OCI-LY7 (cell line): ENCODE results near the gene CIDEB. TPM values are rescaled to one million over a fixed set of nuclear protein-coding genes. Genes with fewer than 3 reads are reported as not detected.
A peak's percentile ranks its signal among the peaks of the same experiment; 100 is the strongest.
"Not testable (repeated sequence)": the region's sequence is repeated elsewhere in the genome, so short reads cannot be mapped to it uniquely, and the experiment has no call there.

Experiments
- BruUV-seq: library from RNA; stranded (reverse); fragments of 400-500 nt; replicated peaks from 2 replicates; lab custom pipeline; 2021; lab: Mats Ljungman, UMichigan
- CTCF ChIA-PET: fragments of 300-600 bp; sonication (Branson Sonifier 250); formaldehyde crosslinking; loops from one replicate; lab custom pipeline; 2022; ENCODE audit warnings: antibody characterized with exemption; ENCODE audit not compliant: unreplicated experiment; lab: Charles Lee
- POLR2A ChIA-PET: fragments of 300-600 bp; sonication (Branson Sonifier 250); formaldehyde crosslinking; loops from one replicate; lab custom pipeline; 2022; ENCODE audit warnings: antibody characterized with exemption; lab: Charles Lee
- DNase-seq: peaks from one replicate; pipeline ENCODE4 v3.0.0-alpha.2; 2015; ENCODE audit warnings: low spot score
- H2AFZ ChIP-seq: fragments of 200-600 bp; sonication (generic), shearing (Covaris generic); 2 replicates; pipeline ENCODE4 v1.6.1; 2014; ENCODE audit warnings: mild to moderate bottlenecking, antibody characterized with exemption, low read length, moderate library complexity
- H3K27ac ChIP-seq: fragments of 200-600 bp; sonication (generic); 2 replicates; pipeline ENCODE4 v1.5.1; 2014; ENCODE audit warnings: mixed run types, low read depth, mild to moderate bottlenecking, moderate library complexity, low read length, inconsistent platforms; ENCODE audit not compliant: poor library complexity, severe bottlenecking
- H3K36me3 ChIP-seq: fragments of 200-600 bp; sonication (generic); 2 replicates; pipeline ENCODE4 v1.6.1; 2014; ENCODE audit warnings: mild to moderate bottlenecking, antibody characterized with exemption, low read length, moderate library complexity, mixed read lengths; ENCODE audit not compliant: insufficient read depth
- H3K4me1 ChIP-seq: fragments of 200-600 bp; sonication (generic); 2 replicates; pipeline ENCODE4 v1.5.1; 2014; ENCODE audit warnings: mild to moderate bottlenecking, low read length; ENCODE audit not compliant: insufficient read depth, poor library complexity, severe bottlenecking
- H3K4me2 ChIP-seq: fragments of 200-600 bp; sonication (generic); 2 replicates; pipeline ENCODE4 v1.6.1; 2014; ENCODE audit warnings: mild to moderate bottlenecking, low read length
- H3K4me3 ChIP-seq: fragments of 200-600 bp; sonication (generic); 2 replicates; pipeline ENCODE4 v1.5.1; 2014; ENCODE audit warnings: mild to moderate bottlenecking, low read depth, low read length; ENCODE audit not compliant: poor library complexity, severe bottlenecking
- H3K79me2 ChIP-seq: fragments of 200-600 bp; sonication (generic); 2 replicates; pipeline ENCODE4 v1.6.1; 2016; ENCODE audit warnings: low read depth, mild to moderate bottlenecking, low read length, moderate library complexity, mixed read lengths; ENCODE audit not compliant: insufficient read depth
- H3K9me2 ChIP-seq: fragments of 200-600 bp; sonication (generic); 2 replicates; pipeline ENCODE4 v1.6.1; 2016; ENCODE audit warnings: mild to moderate bottlenecking, low read length, mixed read lengths; ENCODE audit not compliant: insufficient read depth
- H3K9me3 ChIP-seq: fragments of 200-600 bp; sonication (generic); 2 replicates; pipeline ENCODE4 v1.6.1; 2014; ENCODE audit warnings: mild to moderate bottlenecking, mixed run types, low read length, mixed read lengths
- H4K20me1 ChIP-seq: fragments of 200-600 bp; sonication (generic); 2 replicates; pipeline ENCODE4 v1.6.1; 2014; ENCODE audit warnings: mild to moderate bottlenecking, antibody characterized with exemption, low read length, moderate library complexity, mixed read lengths; ENCODE audit not compliant: insufficient read depth
- CTCF ChIP-seq: fragments of 200-600 bp; sonication (generic); conservative IDR thresholded peaks from 2 replicates; pipeline ENCODE4 v1.5.1; 2014; ENCODE audit warnings: mild to moderate bottlenecking, antibody characterized with exemption, low read length, moderate library complexity, mixed read lengths
- EZH2phosphoT487 ChIP-seq: fragments of 200-600 bp; sonication (generic); IDR thresholded peaks from 2 replicates; pipeline ENCODE4 v1.6.1; 2018; ENCODE audit warnings: low read depth, borderline replicate concordance, mild to moderate bottlenecking, mixed run types, antibody characterized with exemption, low read length, moderate library complexity, mixed read lengths
- intact Hi-C: fragments of 100-400 bp; cut with micrococcal nuclease; formaldehyde crosslinking; loops from one replicate; pipeline ENCODE4 v1.10.0; 2022; ENCODE audit not compliant: unreplicated experiment
- total RNA-seq, 2 experiments: library from RNA; depleted of rRNA in 1 of 2; stranded (reverse); fragments of >200 nt in 1 of 2; shearing (Covaris generic) in 1 of 2; gene quantifications; 2 replicates each; pipeline ENCODE4 v1.2.3, GENCODE V29; 2014 to 2022

CIDEB gene
- total RNA-seq, 2 experiments from 2014 or later = 1.6 TPM; not detected in 1

- H3K4me1 ChIP-seq = peaks cover 15% of the 10 kb centered on the region
- H3K79me2 ChIP-seq, BruUV-seq: not testable (repeated sequence)
Measured at GRCh38 chr14:24327914-24328313, 20.1 kb upstream of the CIDEB start.

GRCh38 chr14:24327303-24327702, 19.5 kb upstream of the CIDEB start:
- no peak overlapping the region for H3K27ac ChIP-seq
- H2AFZ ChIP-seq = peak overlapping the region; percentile 87
- TF ChIP-seq CTCF (no peak), EZH2phosphoT487 (no peak)
- intact Hi-C loops = no loop called here
- no TSS peak for BruUV-seq
- DNase-seq = no peak
- POLR2A ChIA-PET = interaction anchor here (0.6 kb wide), 1 partner anchor 217 kb away, joined by 5 read pairs; no protein-coding TSS in a partner anchor
- H3K4me2 ChIP-seq = peak overlapping the region; percentile 15; the same call in 1 of the 2 replicates
- H3K9me2 ChIP-seq = no peaks in the 10 kb centered on the region
- no peaks in the 10 kb centered on the region for H3K9me3 ChIP-seq
- CTCF ChIA-PET = interaction anchor here (1.0 kb wide), 1 partner anchor 104 kb away, joined by 6 read pairs; no protein-coding TSS in a partner anchor
- no peak overlapping the region for H3K4me3 ChIP-seq
- peaks cover 9% of the 10 kb centered on the region for H3K4me1 ChIP-seq
- no peaks in the 10 kb centered on the region for H3K36me3 ChIP-seq
- H3K79me2 ChIP-seq = no peaks in the 10 kb centered on the region
- H4K20me1 ChIP-seq = no peaks in the 10 kb centered on the region

More at GRCh38 chr14:24327914-24328313, 20.1 kb upstream of the CIDEB start:
- H3K27ac ChIP-seq, CTCF ChIA-PET, POLR2A ChIA-PET, H3K9me2 ChIP-seq, DNase-seq, H3K4me3 ChIP-seq, H3K36me3 ChIP-seq, H2AFZ ChIP-seq, H3K4me2 ChIP-seq, H4K20me1 ChIP-seq, H3K9me3 ChIP-seq: not testable (repeated sequence)
- intact Hi-C loops = loop anchor here (1.0 kb wide), 1 partner anchor 84 kb away; no protein-coding TSS in a partner anchor
- peak; percentile 60 for TF ChIP-seq CTCF

- Histone ChIP-seq H3K9me2 (no peaks in the 10 kb centered on the region), H3K4me1 (peaks cover 7% of the 10 kb centered on the region), H3K36me3 (no peaks in the 10 kb centered on the region), H3K9me3 (no peaks in the 10 kb centered on the region), H2AFZ (no peak overlapping the region), H3K79me2 (no peaks in the 10 kb centered on the region), H3K4me3 (no peak overlapping the region), H3K4me2 (no peak overlapping the region), H4K20me1 (no peaks in the 10 kb centered on the region), H3K27ac (no peak overlapping the region)
- no TSS peak for BruUV-seq
- ChIA-PET POLR2A (no interaction called here), CTCF (interaction anchor here (1.8 kb wide), 1 partner anchor 105 kb away, joined by 5 read pairs; no protein-coding TSS in a partner anchor)
- intact Hi-C loops = no loop called here
- no peak for TF ChIP-seq CTCF
- TF ChIP-seq EZH2phosphoT487 = no peak
- no peak for DNase-seq
Measured at GRCh38 chr14:24325963-24326362, 18.2 kb upstream of the CIDEB start.
